ENCODE measurements around the gene EDA2R.

DNA sequence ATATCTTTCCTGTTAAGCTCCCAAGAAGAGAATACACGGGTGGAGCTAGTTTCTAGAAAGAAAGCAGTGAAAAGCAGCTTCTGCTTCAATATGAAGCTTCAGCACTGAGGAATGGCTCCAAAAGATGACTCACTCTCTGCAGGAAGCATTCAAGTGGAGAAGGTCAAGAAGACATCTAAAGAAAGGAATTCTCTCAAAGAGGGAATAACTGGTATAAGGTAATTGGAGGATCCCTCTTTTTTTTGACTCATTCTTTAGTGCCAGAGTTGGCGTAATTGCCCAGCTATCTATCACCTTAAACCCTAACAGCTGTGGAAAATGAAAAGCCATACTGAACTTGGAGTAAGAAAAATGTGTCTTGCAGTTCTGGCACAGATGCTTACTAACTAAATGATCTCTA is 3.5 kb downstream of the EDA2R start:
- TF ChIP-seq EZH2 (IDR thresholded peaks at IDR 0.05) (no peak), POLR2AphosphoS5 (IDR thresholded peaks at IDR 0.05; ENCODE audit: borderline replicate concordance, low read depth, low read length) (no peak)
